Sigmoid colon (tissue), 7 donors: ENCODE measurements around the gene HERPUD1. TPM values are rescaled to one million over a fixed set of nuclear protein-coding genes. Genes with fewer than 3 reads are reported as not detected.

Experiments
- DNase-seq: peaks from one replicate; pipeline ENCODE4 v3.0.0-alpha.2; 2019
- H3K27ac ChIP-seq, 4 donors: fragments of 200-600 bp; sonication (generic); one replicate each; pipeline ENCODE4 v1.5.1; 2016 to 2019; ENCODE audit warnings: mild to moderate bottlenecking in 1 of 4
- H3K27me3 ChIP-seq, 3 donors: fragments of 200-600 bp; sonication (generic); one replicate each; pipeline ENCODE4 v1.5.1; 2019; ENCODE audit warnings: mild to moderate bottlenecking in 1 of 3
- H3K36me3 ChIP-seq, 4 donors: fragments of 200-600 bp; sonication (generic); one replicate each; pipeline ENCODE4 v1.5.1; 2016 to 2019
- H3K4me1 ChIP-seq, 4 donors: fragments of 200-600 bp; sonication (generic); one replicate each; pipeline ENCODE4 v1.5.1; 2017 to 2019
- H3K4me3 ChIP-seq, 4 donors: fragments of 200-600 bp; sonication (generic); one replicate each; pipeline ENCODE4 v1.5.1; 2017 to 2019; ENCODE audit warnings: mild to moderate bottlenecking in 2 of 4, moderate library complexity in 1 of 4
- H3K9me3 ChIP-seq, 4 donors: fragments of 200-600 bp in 3 of 4; sonication (generic) in 3 of 4; one replicate each; pipeline versions ENCODE4 v1.5.1 to v1.6.1; 2013 to 2019
- EP300 ChIP-seq, 4 donors: sonication (generic); formaldehyde crosslinking; IDR thresholded peaks; one replicate each; pipeline ENCODE4 v1.6.1; 2017; ENCODE audit warnings: antibody characterized with exemption in 4 of 4
- POLR2A ChIP-seq, 2 donors: fragments of 450-650 bp; IDR thresholded peaks; one replicate each; pipeline ENCODE4 v1.6.1; 2016; ENCODE audit warnings: antibody characterized with exemption in 2 of 2, mild to moderate bottlenecking in 2 of 2, moderate library complexity in 2 of 2
- POLR2AphosphoS5 ChIP-seq, 4 donors: sonication (generic); formaldehyde crosslinking; IDR thresholded peaks; one replicate each; pipeline ENCODE4 v1.6.1; 2017; ENCODE audit warnings: antibody characterized with exemption in 4 of 4
- WGBS, 2 donors: extraction: QIAGEN DNeasy Blood & Tissue Kit; methylation state at CpG; one replicate each; pipeline ENCODE4 v1.1.7; 2013; 5-methylcytosine and 5-hydroxymethylcytosine counted together
- intact Hi-C: fragments of 100-400 bp; cut with DNase I; formaldehyde crosslinking; loops from one replicate; pipeline ENCODE4 v1.15.1; 2023
- polyA plus RNA-seq, 3 donors: library from polyadenylated mRNA; stranded (reverse); fragments of 200-250 nt; gene quantifications; one replicate each; pipeline ENCODE4 v1.2.3, GENCODE V29; 2013
- total RNA-seq, 4 donors: library from RNA; depleted of rRNA; stranded (reverse); fragments of >200 nt; gene quantifications; one replicate each; pipeline ENCODE4 v1.1.0, GENCODE V29; 2016
- TF ChIP-seq, protein P1 (sequence below), 4 experiments: fragments of 450-650 bp in 3 of 4; fragments of 200-600 bp in 1 of 4; IDR thresholded peaks; one replicate each; pipeline ENCODE4 v1.5.1; 2016 to 2019; ENCODE audit warnings: antibody characterized with exemption in 4 of 4, mild to moderate bottlenecking in 3 of 4, moderate library complexity in 2 of 4
- donor health status: healthy with polysubstance abuse.
- donor health status: Bipolar disorder and iron deficiency.
- donor health status: healthy.

Gene HERPUD1
- total and polyA plus RNA-seq, 7 donors: 54.1 to 119 (median 64.8) TPM

DNA sequence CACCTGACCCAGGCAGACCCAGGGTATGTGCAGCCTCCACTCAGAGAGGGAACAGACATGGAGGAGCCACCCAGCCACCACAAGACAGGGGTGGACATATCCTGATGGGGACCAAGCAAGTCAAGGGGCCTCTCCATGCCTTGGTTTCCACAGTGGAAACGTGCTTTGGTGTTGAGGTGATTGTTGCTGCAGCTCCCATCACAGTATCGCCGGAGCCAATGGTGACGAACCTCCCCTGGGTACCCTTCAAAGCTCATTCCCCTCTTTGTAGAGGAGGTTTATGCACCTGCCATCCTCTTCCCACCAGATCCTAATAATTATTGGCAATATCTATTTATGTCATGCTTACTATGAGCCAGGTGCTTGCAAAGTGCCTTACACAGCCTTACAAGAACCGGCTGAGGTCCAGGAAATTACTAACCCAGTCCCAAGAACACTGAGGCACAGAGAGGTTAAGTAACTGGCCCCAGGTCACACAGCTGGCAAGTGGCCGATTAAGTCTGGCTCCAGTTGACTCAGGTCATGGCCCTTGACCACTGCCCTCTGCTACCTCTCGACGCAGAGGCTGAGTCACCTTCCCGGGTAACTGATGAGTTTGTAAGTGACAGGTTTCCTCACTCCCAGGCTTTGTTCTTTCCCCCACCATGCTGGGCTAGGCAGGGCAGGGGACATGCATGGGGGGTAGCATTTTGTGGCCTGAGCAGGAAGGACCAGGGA lies 46.3 kb upstream of the HERPUD1 start:
- TF ChIP-seq, protein P1, sequence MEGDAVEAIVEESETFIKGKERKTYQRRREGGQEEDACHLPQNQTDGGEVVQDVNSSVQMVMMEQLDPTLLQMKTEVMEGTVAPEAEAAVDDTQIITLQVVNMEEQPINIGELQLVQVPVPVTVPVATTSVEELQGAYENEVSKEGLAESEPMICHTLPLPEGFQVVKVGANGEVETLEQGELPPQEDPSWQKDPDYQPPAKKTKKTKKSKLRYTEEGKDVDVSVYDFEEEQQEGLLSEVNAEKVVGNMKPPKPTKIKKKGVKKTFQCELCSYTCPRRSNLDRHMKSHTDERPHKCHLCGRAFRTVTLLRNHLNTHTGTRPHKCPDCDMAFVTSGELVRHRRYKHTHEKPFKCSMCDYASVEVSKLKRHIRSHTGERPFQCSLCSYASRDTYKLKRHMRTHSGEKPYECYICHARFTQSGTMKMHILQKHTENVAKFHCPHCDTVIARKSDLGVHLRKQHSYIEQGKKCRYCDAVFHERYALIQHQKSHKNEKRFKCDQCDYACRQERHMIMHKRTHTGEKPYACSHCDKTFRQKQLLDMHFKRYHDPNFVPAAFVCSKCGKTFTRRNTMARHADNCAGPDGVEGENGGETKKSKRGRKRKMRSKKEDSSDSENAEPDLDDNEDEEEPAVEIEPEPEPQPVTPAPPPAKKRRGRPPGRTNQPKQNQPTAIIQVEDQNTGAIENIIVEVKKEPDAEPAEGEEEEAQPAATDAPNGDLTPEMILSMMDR (IDR thresholded peaks at IDR 0.05): no peak
- no peak for TF ChIP-seq POLR2AphosphoS5 (IDR thresholded peaks at IDR 0.05)
- no peak for TF ChIP-seq POLR2A (IDR thresholded peaks at IDR 0.05)
- no peak for TF ChIP-seq EP300 (IDR thresholded peaks at IDR 0.05)
- intact Hi-C loops: no loop called here
- WGBS, 2 donors: 91 to 92% methylated on average over 9 of the region's 9 CpGs

DNA sequence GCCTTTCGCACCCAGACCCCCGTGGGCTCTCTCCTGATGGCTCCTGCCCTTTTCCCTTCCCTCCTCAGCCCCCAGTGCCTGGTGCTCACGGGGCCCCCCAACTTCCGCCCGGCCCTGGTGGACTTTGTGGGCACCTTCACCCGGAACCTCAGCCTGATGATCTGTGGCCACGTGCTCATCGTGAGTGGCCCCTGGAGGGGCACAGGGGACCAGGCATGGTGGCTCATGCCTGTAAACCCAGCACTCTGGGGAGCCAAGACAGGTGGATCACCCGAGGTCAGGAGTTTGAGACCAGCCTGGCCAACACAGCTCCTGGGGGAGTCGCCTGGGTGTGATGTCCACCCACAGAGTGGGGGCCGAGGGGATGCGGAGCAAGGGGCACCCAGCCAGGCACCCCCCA lies 45.6 kb upstream of the HERPUD1 start:
- Histone ChIP-seq H3K4me1 (no peaks in the 10 kb centered on the region), H3K36me3 (no peaks in the 10 kb centered on the region), H3K4me3 (no peak overlapping the region), H3K9me3 (no peaks in the 10 kb centered on the region), H3K27me3 (no peaks in the 10 kb centered on the region), H3K27ac (no peak overlapping the region)
- WGBS, 2 donors: 90 to 94% methylated on average over 12 of the region's 12 CpGs
- TF ChIP-seq POLR2AphosphoS5 (IDR thresholded peaks at IDR 0.05) (no peak), POLR2A (IDR thresholded peaks at IDR 0.05) (no peak), EP300 (IDR thresholded peaks at IDR 0.05) (no peak)
- TF ChIP-seq, protein P1 (IDR thresholded peaks at IDR 0.05): no peak
- DNase-seq: no peak
- intact Hi-C loops: no loop called here

More for the DNA sequence above, 46.3 kb upstream of the HERPUD1 start:
- Histone ChIP-seq H3K36me3 (no peaks in the 10 kb centered on the region), H3K4me1 (no peaks in the 10 kb centered on the region), H3K27me3 (no peaks in the 10 kb centered on the region), H3K27ac (no peak overlapping the region), H3K4me3 (no peak overlapping the region), H3K9me3 (no peaks in the 10 kb centered on the region)
- DNase-seq: no peak

DNA sequence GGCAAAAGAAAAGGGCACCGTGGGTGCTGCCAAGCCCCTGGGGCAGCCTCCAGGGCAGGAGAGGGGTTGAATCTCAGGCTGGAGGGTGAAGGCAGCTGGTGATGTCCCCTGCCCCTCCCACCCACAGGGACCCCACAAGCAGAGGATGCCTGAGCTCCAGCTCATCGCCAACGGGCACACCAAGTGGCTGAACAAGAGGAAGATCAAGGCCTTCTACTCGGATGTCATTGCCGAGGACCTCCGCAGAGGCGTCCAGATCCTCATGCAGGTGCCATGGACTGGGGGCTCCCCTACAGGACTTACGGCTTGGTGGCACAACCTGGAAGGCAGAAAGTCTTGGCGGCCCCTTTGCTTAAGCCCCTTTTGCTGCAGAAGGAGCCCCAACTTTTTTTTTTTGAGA lies 45.1 kb upstream of the HERPUD1 start:
- WGBS, 2 donors: 84 to 91% methylated on average over 9 of the region's 9 CpGs

DNA sequence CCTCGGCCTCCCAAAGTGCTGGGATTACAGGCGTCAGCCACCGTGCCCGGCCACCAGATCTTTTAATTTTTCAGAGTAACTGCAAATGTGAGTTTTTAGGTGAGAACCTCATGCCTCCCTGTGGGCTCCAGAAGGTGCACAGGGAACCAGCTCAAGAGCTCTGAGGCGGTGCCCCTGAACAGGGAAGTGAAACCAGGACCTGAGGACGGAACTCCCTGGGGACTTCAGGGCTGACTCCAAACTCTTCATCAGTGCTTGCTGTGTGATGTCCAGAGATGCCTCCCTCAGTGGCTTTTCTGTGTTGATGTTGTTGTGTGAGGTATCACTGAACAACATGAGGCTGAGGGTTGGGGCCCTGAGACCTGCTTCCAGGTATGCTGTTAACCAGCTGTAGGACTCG lies 43.1 kb upstream of the HERPUD1 start:
- intact Hi-C loops: no loop called here
- Histone ChIP-seq H3K4me1 (no peaks in the 10 kb centered on the region), H3K36me3 (no peaks in the 10 kb centered on the region), H3K4me3 (no peak overlapping the region), H3K27ac (no peak overlapping the region), H3K9me3 (no peaks in the 10 kb centered on the region), H3K27me3 (no peaks in the 10 kb centered on the region)
- TF ChIP-seq POLR2A (IDR thresholded peaks at IDR 0.05) (no peak), EP300 (IDR thresholded peaks at IDR 0.05) (no peak), POLR2AphosphoS5 (IDR thresholded peaks at IDR 0.05) (no peak)
- TF ChIP-seq, protein P1 (IDR thresholded peaks at IDR 0.05): no peak
- WGBS, 2 donors: 85 to 92% methylated on average over 7 of the region's 7 CpGs
- no peak for DNase-seq

More for the DNA sequence above, 45.1 kb upstream of the HERPUD1 start:
- no peak for DNase-seq
- TF ChIP-seq POLR2AphosphoS5 (IDR thresholded peaks at IDR 0.05) (no peak), EP300 (IDR thresholded peaks at IDR 0.05) (no peak), POLR2A (IDR thresholded peaks at IDR 0.05) (no peak)
- TF ChIP-seq, protein P1 (IDR thresholded peaks at IDR 0.05): no peak
- no peaks in the 10 kb centered on the region for H3K36me3 ChIP-seq
- no peaks in the 10 kb centered on the region for H3K27me3 ChIP-seq
- intact Hi-C loops: no loop called here
- no peaks in the 10 kb centered on the region for H3K9me3 ChIP-seq
- H3K27ac ChIP-seq: no peak overlapping the region
- no peaks in the 10 kb centered on the region for H3K4me1 ChIP-seq
- no peak overlapping the region for H3K4me3 ChIP-seq

DNA sequence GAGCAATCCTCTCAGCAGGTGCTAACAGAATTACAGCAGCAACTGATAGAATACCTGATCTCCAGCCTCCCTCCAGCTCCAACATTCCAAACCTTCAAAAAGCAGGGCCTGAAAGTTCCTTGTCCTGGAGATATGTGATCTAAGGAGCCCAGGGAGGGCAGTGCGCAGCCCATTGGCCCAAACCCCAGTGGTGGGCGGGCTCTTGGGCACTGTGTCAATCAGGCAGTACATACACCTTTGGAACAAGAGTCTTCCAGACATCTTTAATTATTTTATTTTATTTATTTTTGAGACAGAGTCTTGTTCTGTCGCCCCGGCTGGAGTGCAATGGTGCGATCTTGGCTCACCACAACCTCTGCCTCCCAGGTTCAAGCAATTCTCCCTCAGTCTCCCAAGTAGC lies 42.7 kb upstream of the HERPUD1 start:
- no peaks in the 10 kb centered on the region for H3K27me3 ChIP-seq
- no peaks in the 10 kb centered on the region for H3K36me3 ChIP-seq
- no peak for TF ChIP-seq POLR2AphosphoS5 (IDR thresholded peaks at IDR 0.05)
- H3K4me1 ChIP-seq: no peaks in the 10 kb centered on the region
- WGBS, 2 donors: 40 to 76% methylated on average over 5 of the region's 5 CpGs
- intact Hi-C loops: no loop called here
- no peak overlapping the region for H3K4me3 ChIP-seq
- H3K9me3 ChIP-seq: no peaks in the 10 kb centered on the region
- no peak overlapping the region for H3K27ac ChIP-seq
- DNase-seq: no peak
